Measurements from ENCODE around the gene CFAP61.
A peak's percentile ranks its signal among the peaks of the same experiment; 100 is the strongest.

The CFAP61 gene

DNA sequence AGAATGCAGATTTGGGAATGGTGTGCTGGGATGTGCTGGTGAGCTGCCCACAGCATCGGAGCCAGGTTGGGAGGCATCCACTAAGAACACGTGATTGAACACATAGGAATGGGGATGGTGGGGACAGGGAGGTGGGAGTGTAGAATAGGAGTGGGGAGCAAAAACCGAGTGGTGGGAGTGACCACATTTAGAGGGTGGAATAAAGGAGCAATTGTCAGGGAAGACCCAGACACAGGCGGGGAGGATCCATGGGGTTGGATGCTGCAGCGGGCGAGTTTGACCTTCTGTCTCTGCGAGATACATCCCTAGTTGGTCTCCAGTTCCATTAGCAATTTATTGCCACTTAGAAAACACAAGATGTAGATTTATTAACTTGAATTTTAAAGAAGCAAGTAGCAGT, 30.5 kb upstream of the CFAP61 start:
- H3K4me3 ChIP-seq (replicated peaks; ENCODE audit: low read depth, low read length): no peak overlapping the region
- TF ChIP-seq, protein P1, sequence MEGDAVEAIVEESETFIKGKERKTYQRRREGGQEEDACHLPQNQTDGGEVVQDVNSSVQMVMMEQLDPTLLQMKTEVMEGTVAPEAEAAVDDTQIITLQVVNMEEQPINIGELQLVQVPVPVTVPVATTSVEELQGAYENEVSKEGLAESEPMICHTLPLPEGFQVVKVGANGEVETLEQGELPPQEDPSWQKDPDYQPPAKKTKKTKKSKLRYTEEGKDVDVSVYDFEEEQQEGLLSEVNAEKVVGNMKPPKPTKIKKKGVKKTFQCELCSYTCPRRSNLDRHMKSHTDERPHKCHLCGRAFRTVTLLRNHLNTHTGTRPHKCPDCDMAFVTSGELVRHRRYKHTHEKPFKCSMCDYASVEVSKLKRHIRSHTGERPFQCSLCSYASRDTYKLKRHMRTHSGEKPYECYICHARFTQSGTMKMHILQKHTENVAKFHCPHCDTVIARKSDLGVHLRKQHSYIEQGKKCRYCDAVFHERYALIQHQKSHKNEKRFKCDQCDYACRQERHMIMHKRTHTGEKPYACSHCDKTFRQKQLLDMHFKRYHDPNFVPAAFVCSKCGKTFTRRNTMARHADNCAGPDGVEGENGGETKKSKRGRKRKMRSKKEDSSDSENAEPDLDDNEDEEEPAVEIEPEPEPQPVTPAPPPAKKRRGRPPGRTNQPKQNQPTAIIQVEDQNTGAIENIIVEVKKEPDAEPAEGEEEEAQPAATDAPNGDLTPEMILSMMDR (IDR thresholded peaks at IDR 0.05; ENCODE audit: low read length, missing control alignments): no peak
- DNase-seq (ENCODE audit: low read depth): no peak

DNA sequence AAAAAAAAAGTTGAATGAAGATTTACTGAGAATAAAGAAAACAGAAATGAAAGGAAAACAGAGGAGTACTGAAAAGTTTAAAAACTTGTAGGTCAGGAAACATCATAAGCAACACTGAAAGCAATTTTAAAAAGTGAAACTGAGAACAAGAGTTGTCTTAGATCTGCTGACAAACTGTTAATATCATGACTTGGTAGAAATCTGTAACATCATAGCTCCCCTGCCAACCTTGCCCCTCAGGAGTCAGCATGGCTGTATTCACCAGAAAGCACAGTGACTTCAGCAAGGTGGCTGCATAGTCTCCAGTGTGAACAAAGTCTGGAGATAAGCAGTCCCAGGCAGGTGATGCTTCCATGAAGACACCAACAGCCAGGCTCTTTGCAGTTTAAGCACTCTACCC, 29.8 kb upstream of the CFAP61 start:
- no peak overlapping the region for H3K4me3 ChIP-seq (replicated peaks; ENCODE audit: low read depth, low read length)
- TF ChIP-seq, protein P1 (IDR thresholded peaks at IDR 0.05; ENCODE audit: low read length, missing control alignments): no peak
- no peak for DNase-seq (ENCODE audit: low read depth)

DNA sequence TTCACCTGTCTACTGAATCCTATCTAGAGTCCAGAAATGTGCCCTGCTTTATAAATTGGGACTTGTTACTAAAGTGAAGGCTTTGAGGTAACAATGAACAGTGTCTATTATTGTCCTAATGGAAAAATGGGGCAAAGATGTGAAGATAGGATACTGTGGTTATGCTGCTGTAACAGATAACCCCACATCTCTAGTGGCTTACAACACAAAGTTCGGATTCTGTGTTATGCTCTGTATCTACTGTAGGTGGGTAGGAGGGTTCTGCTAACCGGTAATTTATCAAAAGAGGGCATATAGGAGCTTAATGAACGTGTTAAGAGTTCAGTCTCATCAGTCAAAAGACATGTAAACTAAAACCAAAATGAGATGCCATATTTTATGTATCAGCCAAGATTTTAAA, 28.9 kb upstream of the CFAP61 start:
- TF ChIP-seq, protein P1 (IDR thresholded peaks at IDR 0.05; ENCODE audit: low read length, missing control alignments): no peak
- H3K4me3 ChIP-seq (replicated peaks; ENCODE audit: low read depth, low read length): no peak overlapping the region
- no peak for DNase-seq (ENCODE audit: low read depth)

DNA sequence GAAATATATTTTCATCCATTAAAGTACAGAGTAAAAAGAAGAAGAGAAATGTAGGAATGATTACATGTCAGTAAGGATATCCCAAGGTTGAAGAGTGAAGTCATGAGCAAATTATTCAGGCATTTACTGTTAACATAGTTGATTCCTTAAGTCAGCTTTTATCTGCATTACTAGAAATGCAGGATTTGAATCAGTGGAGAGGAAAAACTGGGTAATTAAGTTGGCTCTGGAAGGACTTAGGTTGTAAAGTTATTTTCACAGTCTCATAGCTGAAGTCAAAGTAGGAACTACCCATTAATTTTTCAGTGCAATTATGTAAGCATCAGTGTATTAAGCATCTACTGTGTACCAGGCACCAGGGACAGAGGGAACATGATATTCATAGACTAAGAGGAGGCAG, 27.4 kb upstream of the CFAP61 start:
- H3K4me3 ChIP-seq (replicated peaks; ENCODE audit: low read depth, low read length): no peak overlapping the region
- DNase-seq (ENCODE audit: low read depth): peak; percentile 17
- TF ChIP-seq, protein P1 (IDR thresholded peaks at IDR 0.05; ENCODE audit: low read length, missing control alignments): no peak

DNA sequence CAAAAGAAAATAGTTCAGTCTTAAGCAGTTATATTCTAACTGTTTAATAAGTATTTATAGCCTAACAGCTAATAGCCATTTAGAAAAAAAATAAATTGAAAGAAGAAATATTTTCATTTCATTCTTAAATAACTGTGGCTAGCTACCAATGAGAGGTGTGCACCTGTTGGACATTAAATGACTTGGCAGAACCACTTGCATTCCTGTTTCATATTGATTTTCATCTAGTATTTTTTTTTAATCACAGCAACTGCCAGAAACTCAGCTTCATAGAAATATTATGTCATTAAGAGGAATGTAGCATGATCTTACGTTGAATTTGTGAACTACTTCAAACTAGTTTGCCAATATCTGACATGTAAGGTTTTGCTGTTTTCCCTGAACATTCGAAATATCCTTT, 25.0 kb upstream of the CFAP61 start:
- TF ChIP-seq, protein P1 (IDR thresholded peaks at IDR 0.05; ENCODE audit: low read length, missing control alignments): no peak

DNA sequence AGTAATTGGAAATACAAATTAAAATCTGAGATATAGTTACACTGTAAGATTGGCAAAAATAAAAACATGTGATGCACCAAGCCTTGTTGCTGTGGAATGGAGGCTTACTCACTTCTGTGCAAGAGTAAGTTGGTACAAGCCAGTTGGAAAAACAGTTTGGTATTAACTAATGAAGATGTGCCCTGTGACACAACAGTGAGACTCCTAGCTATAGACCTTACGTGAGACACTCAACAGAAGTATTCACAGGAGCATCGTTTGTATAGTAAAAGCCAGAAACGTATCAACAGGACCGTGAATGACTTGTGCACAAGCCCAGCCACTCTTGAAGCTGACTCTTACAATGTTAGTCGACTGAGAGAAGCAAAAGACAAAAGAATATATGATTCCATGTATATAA, 20.5 kb upstream of the CFAP61 start:
- no peak for DNase-seq (ENCODE audit: low read depth)
- H3K4me3 ChIP-seq (replicated peaks; ENCODE audit: low read depth, low read length): no peak overlapping the region

More for the DNA sequence above, 25.0 kb upstream of the CFAP61 start:
- no peak overlapping the region for H3K4me3 ChIP-seq (replicated peaks; ENCODE audit: low read depth, low read length)
- no peak for DNase-seq (ENCODE audit: low read depth)

DNA sequence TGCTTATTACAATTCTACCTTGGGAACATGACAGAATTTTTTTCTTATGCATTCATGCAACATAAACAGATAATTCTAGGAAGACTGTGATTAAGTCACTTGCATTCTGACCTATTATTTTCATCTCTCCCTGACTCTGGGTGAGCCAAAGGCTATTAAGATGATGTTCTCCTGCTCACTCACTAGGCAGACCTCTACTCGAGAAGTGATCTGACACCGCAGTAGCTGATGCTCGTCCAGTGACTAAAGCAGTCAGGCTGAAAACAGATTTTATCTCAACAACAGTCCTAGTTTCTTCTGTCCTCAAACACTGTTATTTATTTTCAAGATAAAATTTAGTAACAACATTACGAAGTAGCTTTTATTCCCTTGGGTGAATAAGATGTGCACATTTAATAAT, 17.8 kb upstream of the CFAP61 start:
- no peak overlapping the region for H3K4me3 ChIP-seq (replicated peaks; ENCODE audit: low read depth, low read length)
- TF ChIP-seq, protein P1 (IDR thresholded peaks at IDR 0.05; ENCODE audit: low read length, missing control alignments): no peak
- DNase-seq (ENCODE audit: low read depth): no peak

More for the DNA sequence above, 20.5 kb upstream of the CFAP61 start:
- TF ChIP-seq, protein P1 (IDR thresholded peaks at IDR 0.05; ENCODE audit: low read length, missing control alignments): no peak

Measured in fibroblast of pulmonary artery (primary cell).